H1 (cell line): ENCODE measurements around the gene SMARCC1. TPM values are rescaled to one million over a fixed set of nuclear protein-coding genes. Genes with fewer than 3 reads are reported as not detected.

Experiments used
- CTCF ChIA-PET: fragments of 300-600 bp; sonication (Branson Sonifier 250); formaldehyde crosslinking; loops from one replicate; lab custom pipeline; 2021; ENCODE audit not compliant: partially characterized antibody; lab: Charles Lee
- POLR2A ChIA-PET: fragments of 300-600 bp; sonication (Branson Sonifier 250); formaldehyde crosslinking; loops from one replicate; lab custom pipeline; 2021; ENCODE audit warnings: inconsistent platforms; ENCODE audit not compliant: partially characterized antibody; lab: Charles Lee
- DNase-seq, 2 experiments: peaks; one replicate each; pipeline versions ENCODE4 v3.0.0 to v3.0.0-alpha.2; 2010 to 2022; ENCODE audit warnings: low spot score in 2 of 2, low read depth in 1 of 2, mixed read lengths in 1 of 2
- FAIRE-seq: peaks from 2 replicates; lab custom pipeline; 2011; peaks lifted over from hg19 to GRCh38; lab: Jason Lieb, UNC
- H2AFZ ChIP-seq: 2 replicates; pipeline ENCODE4 v1.8.1; 2012; ENCODE audit warnings: low read length, inconsistent platforms
- H2AK5ac ChIP-seq: 2 replicates; pipeline ENCODE4 v1.6.1; 2013; ENCODE audit warnings: low read depth, low read length
- H2BK120ac ChIP-seq: replicated peaks from 2 replicates; pipeline ENCODE3; 2013; ENCODE audit warnings: low read depth, low read length, inconsistent platforms
- H2BK12ac ChIP-seq: 2 replicates; pipeline ENCODE4 v1.6.1; 2013; ENCODE audit warnings: low read depth, low read length
- H2BK15ac ChIP-seq: 2 replicates; pipeline ENCODE4 v1.6.1; 2013; ENCODE audit warnings: low read length
- H2BK20ac ChIP-seq: 2 replicates; pipeline ENCODE4 v1.6.1; 2013; ENCODE audit warnings: low read length
- H2BK5ac ChIP-seq: 2 replicates; pipeline ENCODE4 v1.6.1; 2013; ENCODE audit warnings: low read depth, low read length
- H3K14ac ChIP-seq: 2 replicates; pipeline ENCODE4 v1.6.1; 2013; ENCODE audit warnings: inconsistent platforms; ENCODE audit not compliant: insufficient read length
- H3K18ac ChIP-seq: 2 replicates; pipeline ENCODE4 v1.6.1; 2013; ENCODE audit warnings: low read length; ENCODE audit errors: extremely low read depth
- H3K23ac ChIP-seq: 2 replicates; pipeline ENCODE4 v1.6.1; 2013; ENCODE audit warnings: inconsistent platforms; ENCODE audit not compliant: insufficient read length
- H3K23me2 ChIP-seq: 2 replicates; pipeline ENCODE4 v1.6.1; 2013; ENCODE audit warnings: low read depth, low read length
- H3K27ac ChIP-seq: 2 replicates; pipeline ENCODE4 v1.6.1; 2011; ENCODE audit warnings: low read depth, low read length, inconsistent platforms
- H3K27me3 ChIP-seq, 4 experiments: replicated peaks in 1 of 4; 1 replicate in 1 of 4; 2 replicates in 3 of 4; pipeline versions ENCODE4 v1.6.1 to v1.8.1; 2011 to 2013; ENCODE audit warnings: low read length in 3 of 4, mild to moderate bottlenecking in 3 of 4, inconsistent platforms in 2 of 4, mixed read lengths in 2 of 4, moderate library complexity in 1 of 4; ENCODE audit not compliant: control insufficient read depth in 3 of 4, insufficient read depth in 3 of 4; ENCODE audit errors: extremely low read depth in 1 of 4
- H3K36me3 ChIP-seq, 4 experiments: 2 replicates each; pipeline versions ENCODE4 v1.6.1 to v1.8.1; 2011 to 2013; ENCODE audit warnings: mild to moderate bottlenecking in 4 of 4, low read length in 3 of 4, moderate library complexity in 2 of 4, control low read depth in 1 of 4, inconsistent platforms in 1 of 4; ENCODE audit not compliant: insufficient read depth in 4 of 4, control insufficient read depth in 2 of 4
- H3K4ac ChIP-seq: replicated peaks from 2 replicates; pipeline ENCODE3; 2013; ENCODE audit warnings: low read length, low read depth, mixed read lengths, inconsistent platforms; ENCODE audit not compliant: insufficient read length
- H3K4me1 ChIP-seq, 4 experiments: replicated peaks in 1 of 4; 1 replicate in 1 of 4; 2 replicates in 3 of 4; pipeline versions ENCODE4 v1.6.1 to v1.8.1; 2011 to 2013; ENCODE audit warnings: low read length in 3 of 4, inconsistent platforms in 2 of 4, mixed read lengths in 1 of 4; ENCODE audit not compliant: insufficient read depth in 4 of 4, control insufficient read depth in 3 of 4
- H3K4me2 ChIP-seq, 2 experiments: 2 replicates each; pipeline versions ENCODE4 v1.6.1 to v1.8.1; 2011 to 2013; ENCODE audit warnings: low read depth in 2 of 2, low read length in 2 of 2, control low read depth in 1 of 2, inconsistent platforms in 1 of 2, mild to moderate bottlenecking in 1 of 2; ENCODE audit not compliant: insufficient read depth in 1 of 2
- H3K4me3 ChIP-seq, 4 experiments: fragments of 200-600, 300-600 bp in 1 of 4; sonication (generic), shearing (Covaris generic), sonication (Bioruptor Twin) in 1 of 4; 2 replicates each; pipeline versions ENCODE4 v1.5.1 to v1.8.1; 2011 to 2016; ENCODE audit warnings: low read length in 4 of 4, low read depth in 3 of 4, control low read depth in 2 of 4, inconsistent platforms in 2 of 4, mild to moderate bottlenecking in 2 of 4, mixed read lengths in 1 of 4, moderate library complexity in 1 of 4; ENCODE audit not compliant: insufficient read depth in 2 of 4; ENCODE audit errors: extremely low read depth in 1 of 4
- H3K56ac ChIP-seq: replicated peaks from 2 replicates; pipeline ENCODE3; 2013; ENCODE audit warnings: low read depth, mild to moderate bottlenecking, mixed read lengths, low read length, inconsistent platforms; ENCODE audit not compliant: insufficient read length
- H3K79me1 ChIP-seq: 2 replicates; pipeline ENCODE4 v1.6.1; 2013; ENCODE audit warnings: low read depth, low read length, control low read depth
- H3K79me2 ChIP-seq, 2 experiments: 2 replicates each; pipeline versions ENCODE4 v1.6.1 to v1.8.1; 2012 to 2013; ENCODE audit warnings: low read length in 2 of 2, mild to moderate bottlenecking in 2 of 2, inconsistent platforms in 1 of 2; ENCODE audit not compliant: insufficient read depth in 2 of 2, control insufficient read depth in 1 of 2
- H3K9ac ChIP-seq, 4 experiments: replicated peaks in 1 of 4; 1 replicate in 1 of 4; 2 replicates in 3 of 4; pipeline versions ENCODE4 v1.6.1 to v1.8.1; 2011 to 2013; ENCODE audit warnings: low read depth in 3 of 4, low read length in 3 of 4, control low read depth in 2 of 4, mild to moderate bottlenecking in 2 of 4, moderate library complexity in 2 of 4, inconsistent platforms in 1 of 4; ENCODE audit errors: extremely low read depth in 1 of 4
- H3K9me3 ChIP-seq, 2 experiments: 2 replicates each; pipeline versions ENCODE4 v1.6.1 to v1.8.1; 2012 to 2013; ENCODE audit warnings: mild to moderate bottlenecking in 2 of 2, moderate library complexity in 2 of 2, control low read depth in 1 of 2, inconsistent platforms in 1 of 2, low read depth in 1 of 2, low read length in 1 of 2, mixed read lengths in 1 of 2; ENCODE audit not compliant: insufficient read depth in 2 of 2
- H4K20me1 ChIP-seq, 2 experiments: replicated peaks in 1 of 2; 2 replicates each; pipeline versions ENCODE3 to v1.8.1; 2011 to 2013; ENCODE audit warnings: inconsistent platforms in 2 of 2, low read length in 2 of 2, mild to moderate bottlenecking in 1 of 2; ENCODE audit not compliant: insufficient read depth in 2 of 2, control insufficient read depth in 1 of 2
- H4K5ac ChIP-seq: 2 replicates; pipeline ENCODE4 v1.6.1; 2013; ENCODE audit warnings: low read length, low read depth, mixed read lengths, inconsistent platforms; ENCODE audit not compliant: insufficient read length
- H4K8ac ChIP-seq: 2 replicates; pipeline ENCODE4 v1.8.0; 2013; ENCODE audit warnings: mild to moderate bottlenecking, moderate library complexity, low read length, inconsistent platforms; ENCODE audit not compliant: insufficient read depth; ENCODE audit errors: extremely low read depth
- H4K91ac ChIP-seq: replicated peaks from 2 replicates; pipeline ENCODE3; 2013; ENCODE audit warnings: low read length, mixed read lengths, inconsistent platforms; ENCODE audit not compliant: insufficient read length
- JUN ChIP-seq: IDR thresholded peaks from 2 replicates; pipeline ENCODE4 v1.6.1; 2011; ENCODE audit warnings: low read depth, mild to moderate bottlenecking, improper control_type of control experiment, low read length
- KDM5A ChIP-seq: fragments of 200-600 bp; IDR thresholded peaks from 2 replicates; pipeline ENCODE4 v1.7.1; 2012; ENCODE audit warnings: mild to moderate bottlenecking, low read length, inconsistent platforms, mixed read lengths
- MAFK ChIP-seq: IDR thresholded peaks from 2 replicates; pipeline ENCODE4 v1.6.1; 2012; ENCODE audit warnings: low read depth, mild to moderate bottlenecking, improper control_type of control experiment, low read length
- NANOG ChIP-seq: IDR thresholded peaks from 2 replicates; pipeline ENCODE4 v1.6.1; 2011; ENCODE audit warnings: low read length, low read depth, mild to moderate bottlenecking, inconsistent platforms; ENCODE audit not compliant: insufficient read depth, poor library complexity, severe bottlenecking
- RBBP5 ChIP-seq: IDR thresholded peaks from 2 replicates; pipeline ENCODE4 v1.7.1; 2012; ENCODE audit warnings: low read depth, mild to moderate bottlenecking, inconsistent platforms, low read length, moderate library complexity, borderline replicate concordance
- RFX5 ChIP-seq: IDR thresholded peaks from 2 replicates; pipeline ENCODE4 v1.6.1; 2011; ENCODE audit warnings: low read depth, low read length, improper control_type of control experiment, borderline replicate concordance
- SIN3A ChIP-seq, 2 experiments: IDR thresholded peaks in 1 of 2; conservative IDR thresholded peaks in 1 of 2; 2 replicates each; pipeline ENCODE4 v1.6.1; 2011 to 2012; ENCODE audit warnings: low read length in 2 of 2, improper control_type of control experiment in 1 of 2, low read depth in 1 of 2, mild to moderate bottlenecking in 1 of 2
- SP2 ChIP-seq: IDR thresholded peaks from 2 replicates; pipeline ENCODE4 v1.6.1; 2012; ENCODE audit warnings: mild to moderate bottlenecking, low read length, inconsistent platforms
- SRF ChIP-seq: IDR thresholded peaks from 2 replicates; pipeline ENCODE4 v1.6.1; 2011; ENCODE audit warnings: mild to moderate bottlenecking, low read depth, low read length, moderate library complexity
- TCF12 ChIP-seq: IDR thresholded peaks from 2 replicates; pipeline ENCODE4 v1.6.1; 2011; ENCODE audit warnings: low read depth, mild to moderate bottlenecking, low read length
- WGBS, 2 experiments: shearing (Covaris generic) in 1 of 2; methylation state at CpG; one replicate each; pipeline versions ENCODE4 v1.1.6 to v1.1.7; 2013 to 2015; ENCODE audit warnings: low lambda C conversion rate in 2 of 2, mixed read lengths in 2 of 2, inconsistent platforms in 1 of 2, low coverage in 1 of 2, missing lambda C conversion rate in 1 of 2; ENCODE audit not compliant: insufficient replicate concordance in 2 of 2, insufficient coverage in 1 of 2, insufficient read length in 1 of 2; ENCODE audit errors: extremely low coverage in 1 of 2, missing lambda C conversion rate in 1 of 2; 5-methylcytosine and 5-hydroxymethylcytosine counted together
- polyA plus RNA-seq, 7 experiments: library from polyadenylated mRNA; depleted of rRNA in 3 of 7; stranded (reverse) in 5 of 7; unstranded in 2 of 7; fragments of >200 nt in 5 of 7; fragments of 200-250 nt in 2 of 7; gene quantifications; 1 replicate in 5 of 7; 2 replicates in 1 of 7; 4 replicates in 1 of 7; pipeline versions ENCODE4 v1.2.1 to v1.2.3, GENCODE V29; 2011 to 2013; ENCODE audit warnings: missing spikeins in 2 of 7, mixed read lengths in 2 of 7
- total RNA-seq: library from RNA; stranded (reverse); fragmentation: NEBNext Ultra II Directional; extraction: Animal tissue kit (Norgen Biotek cat#: 25700); gene quantifications from 2 replicates; pipeline ENCODE4 v1.2.1, GENCODE V29; 2021
- TF ChIP-seq, protein P1 (sequence below): IDR thresholded peaks from 2 replicates; pipeline ENCODE4 v1.6.1; 2012; ENCODE audit warnings: inconsistent platforms

SMARCC1 gene
- total and polyA plus RNA-seq, 2 of the 8 experiments (the other 6 are each of a cell fraction or from before 2014, with no cell fraction given), result 64.1 to 335 TPM

DNA sequence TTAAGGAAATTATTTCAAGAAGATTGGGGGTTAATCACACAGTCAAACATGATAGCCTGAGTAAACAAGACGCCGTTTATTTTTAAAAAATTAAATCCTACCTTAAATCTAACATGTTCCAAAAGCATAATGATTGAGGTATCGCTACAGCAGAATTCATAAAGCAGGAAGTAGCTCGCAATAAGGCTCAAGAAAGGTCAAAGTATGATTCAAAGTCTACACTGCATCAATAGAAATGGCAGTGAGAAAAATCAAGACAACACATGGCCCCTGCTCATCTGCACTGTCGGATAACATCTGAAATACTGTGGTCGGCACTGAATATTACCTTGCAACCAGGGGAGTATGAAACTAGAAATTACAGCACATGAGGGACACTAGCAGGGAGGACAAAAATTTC is 93.2 kb downstream of the SMARCC1 start:
- Histone ChIP-seq H3K56ac (no peak overlapping the region), H3K79me2 (peaks cover 0 to 2% of the 10 kb centered on the region in 2 experiments; a peak in 1 of 4 replicates), H3K4me3 (no peak overlapping the region), H3K23ac (no peak overlapping the region), H4K91ac (no peak overlapping the region), H3K27me3 (no peaks in the 10 kb centered on the region), H3K18ac (no peak overlapping the region), H3K4ac (no peak overlapping the region), H2BK120ac (no peak overlapping the region), H2BK15ac (no peak overlapping the region), H2BK12ac (no peak overlapping the region), H4K8ac (no peak overlapping the region), H3K14ac (no peak overlapping the region), H3K9ac (no peak overlapping the region), H3K4me2 (no peak overlapping the region), H2BK5ac (no peak overlapping the region), H2AFZ (no peak overlapping the region), H4K5ac (no peak overlapping the region), H3K4me1 (no peaks in the 10 kb centered on the region), H4K20me1 (peaks cover 0 to 2% of the 10 kb centered on the region in 2 experiments), H3K36me3 (peaks cover 36 to 90% (median 60%) of the 10 kb centered on the region in 4 experiments), H3K27ac (no peak overlapping the region), H3K79me1 (no peaks in the 10 kb centered on the region), H3K23me2 (no peaks in the 10 kb centered on the region), H2BK20ac (no peak overlapping the region), H3K9me3 (no peaks in the 10 kb centered on the region), H2AK5ac (no peak overlapping the region)
- ChIA-PET CTCF (no interaction called here), POLR2A (no interaction called here)
- FAIRE-seq (no peak), DNase-seq (no peak)
- TF ChIP-seq MAFK (no peak), NANOG (no peak), TCF12 (no peak), JUN (no peak), SP2 (no peak), RFX5 (no peak), SRF (no peak), RBBP5 (no peak), SIN3A (conservative IDR thresholded peaks at IDR 0.05 in 1 of 2, IDR thresholded peaks at IDR 0.05 in 1 of 2; ENCODE audit: low read depth in 1 of 2, low read length in 2 of 2) (no peak), KDM5A (no peak)
- TF ChIP-seq, protein P1, sequence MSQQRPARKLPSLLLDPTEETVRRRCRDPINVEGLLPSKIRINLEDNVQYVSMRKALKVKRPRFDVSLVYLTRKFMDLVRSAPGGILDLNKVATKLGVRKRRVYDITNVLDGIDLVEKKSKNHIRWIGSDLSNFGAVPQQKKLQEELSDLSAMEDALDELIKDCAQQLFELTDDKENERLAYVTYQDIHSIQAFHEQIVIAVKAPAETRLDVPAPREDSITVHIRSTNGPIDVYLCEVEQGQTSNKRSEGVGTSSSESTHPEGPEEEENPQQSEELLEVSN, result no peak
- 91% methylated on average over 6 of the region's 6 CpGs; no CpG with 5 or more reads in 1 of the 2 experiments for WGBS, 2 experiments
